ENCODE data around the gene CPM.

Gene CPM

GRCh38 chr12:68901145-68901544, 31.8 kb downstream of the CPM start:
- H3K9me3 Mint-ChIP-seq, result peaks cover 2% of the 10 kb centered on the region
- TF ChIP-seq, protein P1, sequence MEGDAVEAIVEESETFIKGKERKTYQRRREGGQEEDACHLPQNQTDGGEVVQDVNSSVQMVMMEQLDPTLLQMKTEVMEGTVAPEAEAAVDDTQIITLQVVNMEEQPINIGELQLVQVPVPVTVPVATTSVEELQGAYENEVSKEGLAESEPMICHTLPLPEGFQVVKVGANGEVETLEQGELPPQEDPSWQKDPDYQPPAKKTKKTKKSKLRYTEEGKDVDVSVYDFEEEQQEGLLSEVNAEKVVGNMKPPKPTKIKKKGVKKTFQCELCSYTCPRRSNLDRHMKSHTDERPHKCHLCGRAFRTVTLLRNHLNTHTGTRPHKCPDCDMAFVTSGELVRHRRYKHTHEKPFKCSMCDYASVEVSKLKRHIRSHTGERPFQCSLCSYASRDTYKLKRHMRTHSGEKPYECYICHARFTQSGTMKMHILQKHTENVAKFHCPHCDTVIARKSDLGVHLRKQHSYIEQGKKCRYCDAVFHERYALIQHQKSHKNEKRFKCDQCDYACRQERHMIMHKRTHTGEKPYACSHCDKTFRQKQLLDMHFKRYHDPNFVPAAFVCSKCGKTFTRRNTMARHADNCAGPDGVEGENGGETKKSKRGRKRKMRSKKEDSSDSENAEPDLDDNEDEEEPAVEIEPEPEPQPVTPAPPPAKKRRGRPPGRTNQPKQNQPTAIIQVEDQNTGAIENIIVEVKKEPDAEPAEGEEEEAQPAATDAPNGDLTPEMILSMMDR (IDR thresholded peaks at IDR 0.05; ENCODE audit: unreplicated experiment in 3 of 3), result no peak
- no peak overlapping the region for H3K4me3 Mint-ChIP-seq

GRCh38 chr12:68900241-68900640, 32.7 kb downstream of the CPM start:
- H3K9me3 Mint-ChIP-seq, result peaks cover 6% of the 10 kb centered on the region
- TF ChIP-seq, protein P1 (IDR thresholded peaks at IDR 0.05; ENCODE audit: unreplicated experiment in 3 of 3), result no peak
- H3K4me3 Mint-ChIP-seq, result no peak overlapping the region
- peaks cover 5% of the 10 kb centered on the region for H3K27me3 Mint-ChIP-seq (ENCODE audit: low read depth)
- H3K27ac Mint-ChIP-seq, result peak overlapping the region in 1 of 3 experiments; percentile 67
- peaks cover 14% of the 10 kb centered on the region for H3K4me1 Mint-ChIP-seq
- H3K36me3 Mint-ChIP-seq (ENCODE audit: low read depth), result peaks cover 14% of the 10 kb centered on the region

More at GRCh38 chr12:68901145-68901544, 31.8 kb downstream of the CPM start:
- peaks cover 14% of the 10 kb centered on the region for H3K4me1 Mint-ChIP-seq
- H3K27ac Mint-ChIP-seq, result peak overlapping the region; percentile 40 to 76 (median 69)
- peaks cover 9% of the 10 kb centered on the region for H3K36me3 Mint-ChIP-seq (ENCODE audit: low read depth)
- peaks cover 5% of the 10 kb centered on the region for H3K27me3 Mint-ChIP-seq (ENCODE audit: low read depth)

GRCh38 chr12:68899251-68899771, 33.7 kb downstream of the CPM start:
- no peak overlapping the region for H3K4me3 Mint-ChIP-seq
- peaks cover 6% of the 10 kb centered on the region for H3K9me3 Mint-ChIP-seq
- TF ChIP-seq, protein P1 (IDR thresholded peaks at IDR 0.05; ENCODE audit: unreplicated experiment in 3 of 3), result peak; percentile 39 to 47 (median 44)
- H3K4me1 Mint-ChIP-seq, result peaks cover 14% of the 10 kb centered on the region
- peaks cover 11% of the 10 kb centered on the region for H3K36me3 Mint-ChIP-seq (ENCODE audit: low read depth)
- H3K27me3 Mint-ChIP-seq (ENCODE audit: low read depth), result peaks cover 5% of the 10 kb centered on the region
- H3K27ac Mint-ChIP-seq, result peak overlapping the region in 2 of 3 experiments; percentile 63 to 86

- Mint-ChIP-seq H3K4me1 (peaks cover 14% of the 10 kb centered on the region), H3K36me3 (ENCODE audit: low read depth) (peaks cover 11% of the 10 kb centered on the region), H3K4me3 (no peak overlapping the region), H3K27me3 (ENCODE audit: low read depth) (peaks cover 5% of the 10 kb centered on the region), H3K27ac (peak overlapping the region in 2 of 3 experiments; percentile 27 to 40), H3K9me3 (peaks cover 6% of the 10 kb centered on the region)
- TF ChIP-seq, protein P1 (IDR thresholded peaks at IDR 0.05; ENCODE audit: unreplicated experiment in 3 of 3), result no peak
Observed at GRCh38 chr12:68896881-68897540, 36.0 kb downstream of the CPM start.

DNA sequence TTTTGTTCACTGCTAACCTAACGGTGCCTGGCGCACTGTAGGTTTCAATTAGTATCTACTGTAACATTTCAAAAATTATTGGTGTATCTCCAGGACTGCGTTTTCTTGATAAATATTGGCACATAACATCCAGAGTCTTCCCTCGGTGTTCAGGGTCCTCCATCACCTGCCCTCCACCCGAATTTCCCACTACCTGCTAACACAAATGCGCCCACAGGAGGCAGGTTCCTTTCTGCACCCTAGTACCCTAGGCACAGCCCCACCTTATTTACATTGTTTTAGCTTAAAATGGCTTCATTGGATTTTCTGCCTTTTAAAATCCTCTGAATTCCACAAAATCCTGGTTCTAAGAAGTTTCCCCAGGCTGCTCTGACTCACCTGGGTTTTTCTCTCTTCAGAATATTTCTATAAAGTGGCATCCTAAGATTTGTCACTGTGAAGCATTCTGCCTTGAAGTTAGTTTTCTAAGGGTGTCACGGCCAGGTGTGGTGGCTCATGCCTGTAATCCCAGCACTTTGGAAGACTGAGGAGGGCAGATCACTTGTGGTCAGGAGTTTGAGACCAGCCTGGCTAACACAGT, 38.6 kb downstream of the CPM start:
- TF ChIP-seq, protein P1 (IDR thresholded peaks at IDR 0.05; ENCODE audit: unreplicated experiment in 3 of 3), result no peak
- Mint-ChIP-seq H3K27me3 (ENCODE audit: low read depth) (no peaks in the 10 kb centered on the region), H3K4me1 (peaks cover 9% of the 10 kb centered on the region)

More for the DNA sequence above, 38.6 kb downstream of the CPM start:
- Mint-ChIP-seq H3K36me3 (ENCODE audit: low read depth) (peaks cover 9% of the 10 kb centered on the region), H3K4me3 (no peak overlapping the region), H3K27ac (peak overlapping the region in 1 of 3 experiments; percentile 65), H3K9me3 (peaks cover 6% of the 10 kb centered on the region)

Measured in nephron (organoid).